K562 (cell line): Measurements from ENCODE around the gene PDZD2. TPM values are rescaled to one million over a fixed set of nuclear protein-coding genes. Genes with fewer than 3 reads are reported as not detected.

Experiments used
- ARID2 ChIP-seq: fragments of 450-650 bp; IDR thresholded peaks from 2 replicates; pipeline ENCODE4 v1.6.1; 2017; ENCODE audit warnings: antibody characterized with exemption, mild to moderate bottlenecking
- ARNT ChIP-seq, 2 experiments: fragments of 450-650 bp; IDR thresholded peaks; 2 replicates each; pipeline ENCODE4 v1.6.1; 2016; ENCODE audit warnings: mild to moderate bottlenecking in 1 of 2
- BHLHE40 ChIP-seq: IDR thresholded peaks from 2 replicates; pipeline ENCODE4 v1.6.1; 2011; ENCODE audit warnings: low read length, improper control_type of control experiment
- CC2D1A ChIP-seq: fragments of 450-650 bp; IDR thresholded peaks from 2 replicates; pipeline ENCODE4 v1.6.1; 2017; ENCODE audit warnings: mild to moderate bottlenecking
- CREM ChIP-seq: IDR thresholded peaks from 2 replicates; pipeline ENCODE4 v1.6.1; 2014; ENCODE audit warnings: antibody characterized with exemption, low read depth
- CTBP1 ChIP-seq: fragments of 450-650 bp; IDR thresholded peaks from 2 replicates; pipeline ENCODE4 v1.6.1; 2016; ENCODE audit warnings: borderline replicate concordance
- CTCF ChIP-seq, 3 experiments: IDR thresholded peaks in 2 of 3; conservative IDR thresholded peaks in 1 of 3; 2 replicates each; pipeline ENCODE4 v1.5.1; 2011 to 2012; ENCODE audit warnings: low read length in 3 of 3, mild to moderate bottlenecking in 3 of 3, control low read depth in 2 of 3, improper control_type of control experiment in 1 of 3, inconsistent platforms in 1 of 3, low read depth in 1 of 3, mixed read lengths in 1 of 3, moderate library complexity in 1 of 3; ENCODE audit not compliant: insufficient read depth in 2 of 3
- DEAF1 ChIP-seq: fragments of 450-650 bp; formaldehyde crosslinking; IDR thresholded peaks from 2 replicates; pipeline ENCODE4 v1.4.0; 2020; ENCODE audit warnings: mild to moderate bottlenecking, moderate library complexity
- HMBOX1 ChIP-seq: sonication (generic); IDR thresholded peaks from 2 replicates; pipeline ENCODE4 v1.6.1; 2016
- L3MBTL2 ChIP-seq: fragments of 450-650 bp; IDR thresholded peaks from 2 replicates; pipeline ENCODE4 v1.6.1; 2016; ENCODE audit warnings: mild to moderate bottlenecking, moderate library complexity
- MAZ ChIP-seq, 2 experiments: fragments of 450-650 bp in 1 of 2; sonication (generic) in 1 of 2; formaldehyde crosslinking; IDR thresholded peaks in 1 of 2; conservative IDR thresholded peaks in 1 of 2; 2 replicates each; pipeline versions ENCODE4 v1.4.0 to v1.5.0; 2020; ENCODE audit warnings: mild to moderate bottlenecking in 1 of 2, missing genetic modification reagents in 1 of 2
- MTA3 ChIP-seq: fragments of 450-650 bp; formaldehyde crosslinking; IDR thresholded peaks from 2 replicates; pipeline ENCODE4 v1.6.1; 2017; ENCODE audit warnings: mild to moderate bottlenecking, borderline replicate concordance
- NRF1 ChIP-seq, 2 experiments: fragments of 450-650 bp; IDR thresholded peaks in 1 of 2; conservative IDR thresholded peaks in 1 of 2; 2 replicates each; pipeline ENCODE4 v1.6.1; 2014; ENCODE audit warnings: mild to moderate bottlenecking in 2 of 2
- RAD21 ChIP-seq, 2 experiments: fragments of 250-450 bp in 1 of 2; fragments of 450-650 bp in 1 of 2; sonication (Bioruptor Pico) in 1 of 2; formaldehyde crosslinking in 1 of 2; IDR thresholded peaks in 1 of 2; conservative IDR thresholded peaks in 1 of 2; 2 replicates each; pipeline versions ENCODE4 v1.4.0 to v1.8.0; 2020 to 2022; ENCODE audit warnings: mild to moderate bottlenecking in 2 of 2, moderate library complexity in 1 of 2
- SMC3 ChIP-seq: conservative IDR thresholded peaks from 2 replicates; pipeline ENCODE4 v1.6.1; 2011; ENCODE audit warnings: low read depth, low read length, improper control_type of control experiment; ENCODE audit not compliant: insufficient read depth
- TEAD1 ChIP-seq, 2 experiments: fragments of 450-650 bp in 1 of 2; sonication (generic) in 1 of 2; formaldehyde crosslinking; IDR thresholded peaks; 2 replicates each; pipeline versions ENCODE4 v1.4.0 to v1.8.0; 2020 to 2022; ENCODE audit warnings: mild to moderate bottlenecking in 2 of 2, missing genetic modification reagents in 1 of 2
- YY1 ChIP-seq, 3 experiments: IDR thresholded peaks; 2 replicates each; pipeline ENCODE4 v1.6.1; 2011; ENCODE audit warnings: low read length in 2 of 3, mild to moderate bottlenecking in 2 of 3, moderate library complexity in 2 of 3, borderline replicate concordance in 1 of 3, control low read depth in 1 of 3, low read depth in 1 of 3; ENCODE audit not compliant: insufficient read depth in 3 of 3, insufficient replicate concordance in 2 of 3, control insufficient read depth in 1 of 3, insufficient read length in 1 of 3; ENCODE audit errors: extremely low read depth in 1 of 3
- ZNF324 ChIP-seq: fragments of 250-450 bp; sonication (Bioruptor Pico); IDR thresholded peaks from 2 replicates; pipeline ENCODE4 v1.4.0; 2020; ENCODE audit warnings: mild to moderate bottlenecking
- ZNF354B ChIP-seq: fragments of 250-450 bp; sonication (Bioruptor Pico); IDR thresholded peaks from 2 replicates; pipeline ENCODE4 v1.4.0; 2020
- ZNF668 ChIP-seq: fragments of 250-450 bp; sonication (Bioruptor Pico); IDR thresholded peaks from 2 replicates; pipeline ENCODE4 v1.8.0; 2022; ENCODE audit warnings: mild to moderate bottlenecking, inconsistent platforms
- polyA plus RNA-seq, 8 experiments: library from polyadenylated mRNA; depleted of rRNA in 4 of 8; stranded (reverse) in 5 of 8; unstranded in 3 of 8; fragments of >200 nt; fragmentation: Nextera tagmentation in 2 of 8; fragmentation: Illumina TruSeq in 1 of 8; extraction: Ambion mirVana in 2 of 8; extraction: Trizol in 1 of 8; gene quantifications; 2 replicates each; pipeline versions ENCODE4 v1.2.1 to v1.2.3, GENCODE V29; 2011 to 2014; ENCODE audit warnings: inconsistent platforms in 1 of 8, missing spikeins in 1 of 8
- total RNA-seq, 7 experiments: library from RNA; depleted of rRNA in 6 of 7; stranded (reverse); fragments of >200 nt in 6 of 7; fragmentation: Illumina TruSeq in 2 of 7; extraction: Trizol in 2 of 7; gene quantifications; 2 replicates each; pipeline versions ENCODE4 v1.2.1 to v1.2.3, GENCODE V29; 2011 to 2021; ENCODE audit warnings: low replicate concordance in 1 of 7

The PDZD2 gene
- total and polyA plus RNA-seq, 9 of the 15 experiments (the other 6 are each of a cell fraction or from before 2014, with no cell fraction given): 0.02 to 0.08 (median 0.04) TPM; not detected in 6

DNA sequence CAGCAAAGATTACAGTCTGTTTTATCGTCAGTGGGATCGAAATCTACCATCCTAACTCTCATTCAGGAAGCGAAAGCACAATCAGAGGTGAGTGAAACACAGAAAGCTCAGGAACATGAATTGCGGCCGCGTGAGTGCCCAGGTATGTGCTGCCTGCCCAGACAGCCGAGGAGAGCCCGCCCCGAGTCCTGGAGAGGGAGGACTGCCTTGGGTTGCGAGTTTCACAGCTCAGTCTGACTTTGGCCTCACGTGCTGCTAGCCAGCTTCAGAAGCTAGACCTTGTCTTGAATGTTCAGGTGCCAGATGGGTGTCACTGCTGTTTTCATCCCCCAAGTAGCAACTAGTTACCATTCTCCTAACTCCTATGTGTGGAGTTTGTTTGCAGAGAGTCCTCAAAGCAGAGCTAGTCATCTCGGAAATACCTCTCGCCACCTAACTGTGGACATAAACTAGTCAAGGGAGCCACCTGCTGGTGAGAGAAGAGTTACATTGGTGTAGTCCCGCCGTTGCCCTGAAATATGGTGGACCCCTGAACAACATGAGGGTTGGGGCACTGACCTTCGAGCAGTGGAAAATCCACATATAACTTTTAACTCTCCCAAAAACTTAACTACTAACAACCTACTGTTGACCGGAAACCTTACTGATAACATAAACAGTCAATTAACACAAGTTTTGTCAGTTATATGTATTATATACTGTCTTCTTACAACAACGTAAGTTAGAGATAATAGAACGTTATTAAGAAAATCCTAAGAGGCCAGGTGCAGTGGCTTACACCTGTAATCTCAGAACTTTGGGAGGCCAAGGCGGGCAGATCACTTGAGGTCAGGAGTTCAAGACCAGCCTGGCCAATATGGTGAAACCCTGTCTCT, 454.2 kb downstream of the PDZD2 start (continued):
- TF ChIP-seq DEAF1 (CRISPR knock-in tag): peak; percentile 49; the same call in 1 of the 2 replicates
- TF ChIP-seq ZNF354B: no peak
- peak; percentile 33; the same call in 1 of the 2 replicates for TF ChIP-seq L3MBTL2
- peak; percentile 38; the same call in 1 of the 2 replicates for TF ChIP-seq CTBP1
- TF ChIP-seq HMBOX1: peak; percentile 95
- peak; percentile 68 for TF ChIP-seq CC2D1A
- no peak for TF ChIP-seq ZNF324 (CRISPR knock-in tag)
- TF ChIP-seq MAZ (CRISPR knock-in tag; conservative IDR thresholded peaks at IDR 0.05 in 1 of 2, IDR thresholded peaks at IDR 0.05 in 1 of 2): 0 out of 4 replicates have a peak, but pooled peaks of 1 of the 2 experiments have one; percentile 16
- 0 out of 4 replicates have a peak, but pooled peaks of 1 of the 2 experiments have one; percentile 38 for TF ChIP-seq ARNT (IDR thresholded peaks at IDR 0.05)
- TF ChIP-seq NRF1 (conservative IDR thresholded peaks at IDR 0.05 in 1 of 2, IDR thresholded peaks at IDR 0.05 in 1 of 2): 0 out of 4 replicates have a peak, but pooled peaks of 1 of the 2 experiments have one; percentile 12
- peak; percentile 87 to 92 (median 90) for TF ChIP-seq CTCF (IDR thresholded peaks at IDR 0.05 in 2 of 3, conservative IDR thresholded peaks at IDR 0.05 in 1 of 3; ENCODE audit: insufficient read depth in 2 of 3, low read depth in 1 of 3, low read length in 3 of 3)
- 0 out of 2 replicates have a peak, but pooled peaks have one; percentile 23 for TF ChIP-seq BHLHE40
- 0 out of 4 replicates have a peak, but pooled peaks of 1 of the 2 experiments have one; percentile 26 for TF ChIP-seq TEAD1 (CRISPR knock-in tag; IDR thresholded peaks at IDR 0.05)
- TF ChIP-seq SMC3: peak; percentile 84
- TF ChIP-seq CREM: peak; percentile 36; the same call in 1 of the 2 replicates
- peak in 2 of 3 experiments; percentile 15 to 54 for TF ChIP-seq YY1 (IDR thresholded peaks at IDR 0.05; ENCODE audit: borderline replicate concordance in 1 of 3, control insufficient read depth in 1 of 3, extremely low read depth in 1 of 3, insufficient read depth in 3 of 3, insufficient read length in 1 of 3, insufficient replicate concordance in 2 of 3, low read depth in 1 of 3, low read length in 2 of 3)
- peak; percentile 44 to 85 for TF ChIP-seq RAD21 (CRISPR knock-in tag; conservative IDR thresholded peaks at IDR 0.05 in 1 of 2, IDR thresholded peaks at IDR 0.05 in 1 of 2)
- no peak for TF ChIP-seq ZNF668 (CRISPR knock-in tag)
- 0 out of 2 replicates have a peak, but pooled peaks have one; percentile 44 for TF ChIP-seq MTA3
- TF ChIP-seq ARID2: peak; percentile 60; the same call in 1 of the 2 replicates
